Fibroblast of lung (primary cell): ENCODE data around the gene BROX.

ENCODE experiments used
- CTCF ChIP-seq, 2 donors: IDR thresholded peaks in 1 of 2; conservative IDR thresholded peaks in 1 of 2; 1 replicate in 1 of 2; 2 replicates in 1 of 2; pipeline ENCODE4 v1.5.1; 2011 to 2012; ENCODE audit warnings: low read length in 2 of 2, control low read depth in 1 of 2, inconsistent platforms in 1 of 2, low read depth in 1 of 2, mild to moderate bottlenecking in 1 of 2
- EZH2 ChIP-seq: IDR thresholded peaks from 2 replicates; pipeline ENCODE4 v1.5.1; 2012; ENCODE audit warnings: low read length, control low read depth, mild to moderate bottlenecking; ENCODE audit errors: missing control alignments

- TF ChIP-seq CTCF (conservative IDR thresholded peaks at IDR 0.05 in 1 of 2, IDR thresholded peaks at IDR 0.05 in 1 of 2; ENCODE audit: low read depth in 1 of 2, low read length in 2 of 2) (no peak), EZH2 (no peak)
Measured at GRCh38 chr1:222749927-222750326, 37.6 kb downstream of the BROX start.
